Mesenchymal stem cell (in vitro differentiated cells and primary cell): ENCODE data around the gene PRKCZ.
A peak's percentile ranks its signal among the peaks of the same experiment; 100 is the strongest.

Experiments
- DNase-seq: peaks from one replicate; pipeline ENCODE4 v3.0.0-alpha.2; 2013
- H2AFZ ChIP-seq: one replicate; pipeline ENCODE4 v1.6.1; 2013; ENCODE audit warnings: low read depth, mild to moderate bottlenecking, control low read depth, inconsistent platforms, low read length, moderate library complexity
- H2AK5ac ChIP-seq: 2 replicates; pipeline ENCODE4 v1.6.1; 2013; ENCODE audit warnings: low read length, moderate library complexity, mild to moderate bottlenecking, inconsistent platforms; ENCODE audit not compliant: severe bottlenecking
- H2BK120ac ChIP-seq: one replicate; pipeline ENCODE4 v1.6.1; 2013; ENCODE audit warnings: low read depth, mild to moderate bottlenecking, inconsistent platforms, low read length, moderate library complexity
- H2BK12ac ChIP-seq, 2 experiments: one replicate each; pipeline ENCODE4 v1.6.1; 2013; ENCODE audit warnings: inconsistent platforms in 2 of 2, low read length in 2 of 2, mild to moderate bottlenecking in 2 of 2, moderate library complexity in 2 of 2, control low read depth in 1 of 2
- H2BK15ac ChIP-seq: one replicate; pipeline ENCODE4 v1.6.1; 2013; ENCODE audit warnings: mild to moderate bottlenecking, low read depth, inconsistent platforms; ENCODE audit not compliant: poor library complexity, severe bottlenecking
- H2BK5ac ChIP-seq: 2 replicates; pipeline ENCODE4 v1.6.1; 2013; ENCODE audit warnings: low read depth, mild to moderate bottlenecking, low read length, control low read depth, inconsistent platforms; ENCODE audit not compliant: poor library complexity, severe bottlenecking
- H3K14ac ChIP-seq, 2 experiments: one replicate each; pipeline ENCODE4 v1.6.1; 2013; ENCODE audit warnings: inconsistent platforms in 2 of 2, low read length in 2 of 2, control low read depth in 1 of 2, mild to moderate bottlenecking in 1 of 2, moderate library complexity in 1 of 2
- H3K18ac ChIP-seq, 2 experiments: one replicate each; pipeline ENCODE4 v1.6.1; 2013; ENCODE audit warnings: inconsistent platforms in 2 of 2, low read length in 2 of 2, control low read depth in 1 of 2, low read depth in 1 of 2, mild to moderate bottlenecking in 1 of 2
- H3K23ac ChIP-seq, 2 experiments: one replicate each; pipeline ENCODE4 v1.6.1; 2013; ENCODE audit warnings: inconsistent platforms in 2 of 2, low read length in 2 of 2, mild to moderate bottlenecking in 2 of 2, moderate library complexity in 2 of 2, control low read depth in 1 of 2
- H3K27ac ChIP-seq: 2 replicates; pipeline ENCODE4 v1.5.1; 2013; ENCODE audit warnings: mild to moderate bottlenecking, moderate library complexity, low read length, control low read depth, inconsistent platforms; ENCODE audit not compliant: poor library complexity, severe bottlenecking
- H3K27me3 ChIP-seq, 2 experiments: 2 replicates each; pipeline versions ENCODE4 v1.6.1 to v1.7.0; 2013; ENCODE audit warnings: low read length in 2 of 2, mild to moderate bottlenecking in 2 of 2, moderate library complexity in 2 of 2, control low read depth in 1 of 2, inconsistent platforms in 1 of 2; ENCODE audit not compliant: control insufficient read depth in 1 of 2, insufficient read depth in 1 of 2
- H3K36me3 ChIP-seq, 2 experiments: 2 replicates each; pipeline versions ENCODE4 v1.6.1 to v1.7.0; 2013; ENCODE audit warnings: low read length in 2 of 2, control low read depth in 1 of 2, inconsistent platforms in 1 of 2, low read depth in 1 of 2, mild to moderate bottlenecking in 1 of 2; ENCODE audit not compliant: insufficient read depth in 2 of 2, control insufficient read depth in 1 of 2
- H3K4ac ChIP-seq, 2 experiments: one replicate each; pipeline ENCODE4 v1.6.1; 2013; ENCODE audit warnings: inconsistent platforms in 2 of 2, low read length in 2 of 2, mild to moderate bottlenecking in 2 of 2, moderate library complexity in 2 of 2, control low read depth in 1 of 2, low read depth in 1 of 2
- H3K4me1 ChIP-seq: 2 replicates; pipeline ENCODE4 v1.6.1; 2013; ENCODE audit warnings: low read depth, low read length, control low read depth; ENCODE audit not compliant: control insufficient read depth, insufficient read depth
- H3K4me2 ChIP-seq: 2 replicates; pipeline ENCODE4 v1.6.1; 2013; ENCODE audit warnings: low read length, mild to moderate bottlenecking, inconsistent platforms; ENCODE audit not compliant: poor library complexity, severe bottlenecking
- H3K4me3 ChIP-seq, 2 experiments: 2 replicates each; pipeline versions ENCODE4 v1.5.1 to v1.7.0; 2013; ENCODE audit warnings: low read length in 2 of 2, mild to moderate bottlenecking in 2 of 2, control low read depth in 1 of 2, low read depth in 1 of 2; ENCODE audit not compliant: insufficient read depth in 1 of 2
- H3K79me1 ChIP-seq: replicated peaks from 2 replicates; pipeline ENCODE4 v1.6.1; 2013; ENCODE audit warnings: mild to moderate bottlenecking, control low read depth, low read length, inconsistent platforms; ENCODE audit not compliant: poor library complexity, severe bottlenecking
- H3K9ac ChIP-seq: 2 replicates; pipeline ENCODE4 v1.7.0; 2013; ENCODE audit warnings: mild to moderate bottlenecking, low read length, moderate library complexity
- H3K9me3 ChIP-seq: 2 replicates; pipeline ENCODE4 v1.7.0; 2013; ENCODE audit warnings: mild to moderate bottlenecking, low read length; ENCODE audit not compliant: control insufficient read depth
- H4K8ac ChIP-seq: one replicate; pipeline ENCODE4 v1.6.1; 2013; ENCODE audit warnings: inconsistent platforms, mild to moderate bottlenecking, low read length, moderate library complexity
- H4K91ac ChIP-seq: one replicate; pipeline ENCODE4 v1.6.1; 2013; ENCODE audit warnings: mild to moderate bottlenecking, low read length, inconsistent platforms
- WGBS: methylation state at CpG from one replicate; pipeline ENCODE4 v1.1.7; 2013; ENCODE audit warnings: mixed read lengths; 5-methylcytosine and 5-hydroxymethylcytosine counted together

The PRKCZ gene

DNA sequence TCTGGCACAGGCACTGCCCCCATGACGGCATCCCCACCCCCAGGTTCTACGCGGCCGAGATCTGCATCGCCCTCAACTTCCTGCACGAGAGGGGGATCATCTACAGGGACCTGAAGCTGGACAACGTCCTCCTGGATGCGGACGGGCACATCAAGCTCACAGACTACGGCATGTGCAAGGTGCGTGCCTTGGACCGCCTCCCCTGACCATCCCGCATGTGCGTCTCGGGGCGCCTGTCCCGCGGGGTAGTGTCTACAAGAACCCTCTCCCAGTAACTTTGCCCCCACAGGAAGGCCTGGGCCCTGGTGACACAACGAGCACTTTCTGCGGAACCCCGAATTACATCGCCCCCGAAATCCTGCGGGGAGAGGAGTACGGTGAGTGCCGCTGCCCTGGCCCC, 121.8 kb downstream of the PRKCZ start:
- WGBS, result 94% methylated on average over 26 of the region's 26 CpGs
- H4K8ac ChIP-seq, result no peak overlapping the region
- peaks cover 0 to 30% of the 10 kb centered on the region in 2 experiments for H3K27me3 ChIP-seq

DNA sequence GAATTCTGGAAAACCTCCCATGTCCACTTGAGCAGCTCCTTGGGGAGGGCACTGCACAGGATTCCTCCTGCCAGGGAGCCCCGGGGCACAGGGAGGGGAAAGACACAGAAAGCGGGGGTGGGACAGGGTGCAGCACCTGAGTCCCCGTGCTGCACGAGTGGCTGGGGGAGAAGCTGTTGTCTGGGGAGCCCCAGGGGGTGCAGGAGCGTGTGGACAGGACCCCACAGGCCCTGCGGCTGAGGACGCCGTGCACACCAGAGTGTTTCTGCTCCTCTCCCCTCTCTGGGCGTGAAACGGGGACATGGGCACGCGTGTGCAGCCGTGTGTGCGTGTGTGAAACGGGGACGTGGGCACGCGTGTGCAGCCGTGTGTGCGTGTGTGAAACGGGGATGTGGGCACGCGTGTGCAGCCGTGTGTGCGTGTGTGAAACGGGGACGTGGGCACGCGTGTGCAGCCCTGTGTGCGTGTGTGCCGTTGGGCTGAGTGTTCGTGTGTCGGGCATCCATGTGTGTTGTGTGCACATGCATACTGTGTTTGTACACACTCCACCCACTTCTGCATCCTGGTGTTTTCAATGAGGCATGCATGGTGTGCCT, 122.4 kb downstream of the PRKCZ start:
- peaks cover 6% of the 10 kb centered on the region for H3K4me1 ChIP-seq
- H3K36me3 ChIP-seq, result peaks cover 0 to 67% of the 10 kb centered on the region in 2 experiments
- no peak overlapping the region for H3K4ac ChIP-seq
- H3K9ac ChIP-seq, result no peak overlapping the region
- H2AFZ ChIP-seq, result no peak overlapping the region
- H3K14ac ChIP-seq, result no peak overlapping the region
- H3K27ac ChIP-seq, result no peak overlapping the region
- no peak overlapping the region for H2BK120ac ChIP-seq
- DNase-seq, result no peak
- no peak overlapping the region for H2BK15ac ChIP-seq
- H3K9me3 ChIP-seq, result no peaks in the 10 kb centered on the region
- 92% methylated on average over 33 of the region's 33 CpGs for WGBS
- H3K4me2 ChIP-seq, result no peak overlapping the region
- H3K4me3 ChIP-seq, result no peak overlapping the region
- H3K18ac ChIP-seq, result no peak overlapping the region
- H3K79me1 ChIP-seq, result no peaks in the 10 kb centered on the region
- H3K27me3 ChIP-seq, result peaks cover 0 to 34% of the 10 kb centered on the region in 2 experiments
- H2BK12ac ChIP-seq, result no peak overlapping the region
- H4K91ac ChIP-seq, result no peak overlapping the region
- no peak overlapping the region for H3K23ac ChIP-seq
- no peak overlapping the region for H2BK5ac ChIP-seq
- no peak overlapping the region for H4K8ac ChIP-seq
- H2AK5ac ChIP-seq, result no peak overlapping the region

More for the DNA sequence above, 121.8 kb downstream of the PRKCZ start:
- Histone ChIP-seq H2BK12ac (no peak overlapping the region), H3K4ac (no peak overlapping the region), H4K91ac (no peak overlapping the region), H3K4me2 (no peak overlapping the region), H3K9ac (no peak overlapping the region), H2BK5ac (no peak overlapping the region), H3K23ac (no peak overlapping the region), H2AFZ (no peak overlapping the region), H3K4me1 (peaks cover 6% of the 10 kb centered on the region), H3K9me3 (no peaks in the 10 kb centered on the region), H2BK120ac (no peak overlapping the region), H2BK15ac (no peak overlapping the region), H3K4me3 (no peak overlapping the region), H3K36me3 (peaks cover 0 to 61% of the 10 kb centered on the region in 2 experiments), H3K18ac (no peak overlapping the region), H3K79me1 (no peaks in the 10 kb centered on the region), H3K27ac (no peak overlapping the region), H3K14ac (no peak overlapping the region), H2AK5ac (no peak overlapping the region)
- no peak for DNase-seq

DNA sequence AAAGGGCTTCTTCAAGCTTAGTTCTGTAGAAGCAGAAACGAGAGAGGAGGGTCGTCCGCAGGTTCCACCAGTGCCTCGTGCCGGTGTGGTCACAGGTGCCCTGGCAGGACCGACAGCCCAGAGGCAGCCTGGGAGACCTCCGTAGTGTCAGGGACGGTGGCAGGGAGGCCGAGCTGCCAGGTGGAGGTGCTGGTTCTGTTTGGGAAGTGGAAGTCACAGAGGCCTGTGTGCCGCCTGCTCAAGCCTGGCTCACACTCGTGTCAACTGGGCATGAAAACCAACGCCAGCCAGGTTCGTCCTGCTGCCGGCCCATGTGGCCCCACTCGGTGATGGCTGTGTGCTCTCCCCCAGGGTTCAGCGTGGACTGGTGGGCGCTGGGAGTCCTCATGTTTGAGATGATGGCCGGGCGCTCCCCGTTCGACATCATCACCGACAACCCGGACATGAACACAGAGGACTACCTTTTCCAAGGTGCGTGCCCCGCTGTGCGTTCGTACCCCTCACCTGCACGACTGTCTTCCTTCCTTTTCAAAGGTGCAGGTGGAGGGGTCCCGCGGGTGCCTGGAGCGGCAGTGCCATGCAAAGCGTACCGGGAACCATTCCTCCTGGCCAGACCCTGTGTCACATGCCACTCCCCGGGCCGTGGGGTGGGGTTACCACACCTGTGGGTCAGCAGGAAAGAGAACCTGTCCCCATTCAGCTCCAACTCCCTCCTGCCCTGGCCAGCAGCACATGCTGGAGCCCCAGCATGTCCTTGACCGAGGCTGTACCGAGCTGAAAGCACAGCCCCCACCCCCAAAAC, 123.5 kb downstream of the PRKCZ start:
- Histone ChIP-seq H3K4me2 (no peak overlapping the region), H4K8ac (no peak overlapping the region), H2AFZ (no peak overlapping the region), H2BK120ac (no peak overlapping the region), H3K4ac (no peak overlapping the region), H3K9ac (no peak overlapping the region), H2BK15ac (no peak overlapping the region), H3K23ac (no peak overlapping the region), H3K9me3 (no peaks in the 10 kb centered on the region), H2BK12ac (no peak overlapping the region), H3K18ac (no peak overlapping the region), H3K27ac (no peak overlapping the region), H2AK5ac (no peak overlapping the region), H3K27me3 (peaks cover 0 to 32% of the 10 kb centered on the region in 2 experiments), H3K79me1 (no peaks in the 10 kb centered on the region), H4K91ac (no peak overlapping the region), H2BK5ac (no peak overlapping the region), H3K4me3 (peak overlapping the region in 1 of 2 experiments; percentile 76), H3K36me3 (peaks cover 0 to 76% of the 10 kb centered on the region in 2 experiments), H3K4me1 (peaks cover 6% of the 10 kb centered on the region), H3K14ac (no peak overlapping the region)
- WGBS, result 82% methylated on average over 35 of the region's 37 CpGs
- no peak for DNase-seq

DNA sequence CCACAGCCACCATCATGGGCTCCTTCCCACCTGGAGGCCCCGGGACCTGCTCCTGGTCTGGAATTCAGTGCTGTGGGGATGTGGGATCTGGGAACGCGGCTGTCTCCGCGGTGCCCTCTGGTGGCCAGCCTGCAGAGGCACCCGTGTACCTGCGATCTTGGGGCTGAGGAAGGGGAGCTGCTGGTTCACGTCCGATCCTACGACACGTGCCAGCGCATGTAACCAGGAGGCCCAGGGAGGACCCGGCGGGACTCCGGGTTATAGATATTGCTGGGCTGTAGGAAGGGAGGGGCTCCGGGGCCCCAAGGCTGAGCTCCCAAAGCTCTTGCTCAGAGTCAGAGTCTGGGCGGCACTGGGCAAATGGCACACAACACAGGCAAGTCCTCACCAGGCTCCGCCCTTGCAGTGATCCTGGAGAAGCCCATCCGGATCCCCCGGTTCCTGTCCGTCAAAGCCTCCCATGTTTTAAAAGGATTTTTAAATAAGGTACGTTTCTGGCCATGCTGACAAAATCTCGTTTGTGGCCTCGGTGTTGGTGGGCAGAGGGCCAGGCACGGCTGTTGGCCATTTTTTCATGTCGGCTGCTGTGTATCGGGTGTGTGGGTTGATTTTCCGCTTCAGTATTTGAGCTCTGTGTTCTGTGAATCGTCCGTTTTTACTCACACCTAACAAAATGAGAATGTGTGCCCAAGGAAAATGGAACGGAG, 124.3 kb downstream of the PRKCZ start:
- Histone ChIP-seq H2BK120ac (no peak overlapping the region), H3K9ac (peak overlapping the region; percentile 81), H3K14ac (no peak overlapping the region), H2BK12ac (no peak overlapping the region), H4K8ac (no peak overlapping the region), H3K18ac (no peak overlapping the region), H3K36me3 (peaks cover 0 to 76% of the 10 kb centered on the region in 2 experiments), H3K4me3 (peak overlapping the region in 1 of 2 experiments; percentile 76), H2AFZ (no peak overlapping the region), H3K79me1 (no peaks in the 10 kb centered on the region), H3K9me3 (no peaks in the 10 kb centered on the region), H3K23ac (no peak overlapping the region), H3K4me2 (no peak overlapping the region), H3K27me3 (peaks cover 0 to 32% of the 10 kb centered on the region in 2 experiments), H3K4ac (no peak overlapping the region), H2BK5ac (no peak overlapping the region), H4K91ac (no peak overlapping the region), H3K4me1 (peaks cover 8% of the 10 kb centered on the region), H2BK15ac (no peak overlapping the region), H2AK5ac (no peak overlapping the region), H3K27ac (no peak overlapping the region)
- peak; percentile 61 for DNase-seq
- WGBS, result 45% methylated on average over 31 of the region's 31 CpGs
